GM12872 (cell line): ENCODE measurements around the gene UBE4B.

Source experiments
- CTCF ChIP-seq: IDR thresholded peaks from 3 replicates; pipeline ENCODE4 v1.5.1; 2011; ENCODE audit warnings: low read depth, mild to moderate bottlenecking, low read length, moderate library complexity; ENCODE audit not compliant: insufficient read depth

The UBE4B gene

GRCh38 chr1:10080523-10080922, 47.8 kb downstream of the UBE4B start:
- TF ChIP-seq CTCF, result no peak

GRCh38 chr1:10082785-10083479, 50.2 kb downstream of the UBE4B start:
- TF ChIP-seq CTCF, result no peak

- TF ChIP-seq CTCF, result no peak
Measured at GRCh38 chr1:10084045-10084444, 51.3 kb downstream of the UBE4B start.

GRCh38 chr1:10085076-10085475, 52.3 kb downstream of the UBE4B start:
- no peak for TF ChIP-seq CTCF

- no peak for TF ChIP-seq CTCF
Measured at GRCh38 chr1:10087210-10087609, 54.5 kb downstream of the UBE4B start.

- 0 out of 3 replicates have a peak, but pooled peaks have one; percentile 9 for TF ChIP-seq CTCF
Measured at GRCh38 chr1:10101929-10102328, 69.2 kb downstream of the UBE4B start.

- no peak for TF ChIP-seq CTCF
Measured at GRCh38 chr1:10103193-10103592, 70.4 kb downstream of the UBE4B start.

GRCh38 chr1:10104834-10105233, 72.1 kb downstream of the UBE4B start:
- no peak for TF ChIP-seq CTCF
